Suppressor macrophage treated with lipopolysaccharide for 1 hour (primary cell): ENCODE data around the gene DCAF6.

Experiments
- DNase-seq, 3 donors: peaks; one replicate each; pipeline ENCODE4 v3.0.0-alpha.2; 2020 to 2022

DCAF6 gene

GRCh38 chr1:168112673-168113305 is 176.3 kb downstream of the DCAF6 start:
- DNase-seq, result peak; percentile 68 to 85 (median 75)

DNA sequence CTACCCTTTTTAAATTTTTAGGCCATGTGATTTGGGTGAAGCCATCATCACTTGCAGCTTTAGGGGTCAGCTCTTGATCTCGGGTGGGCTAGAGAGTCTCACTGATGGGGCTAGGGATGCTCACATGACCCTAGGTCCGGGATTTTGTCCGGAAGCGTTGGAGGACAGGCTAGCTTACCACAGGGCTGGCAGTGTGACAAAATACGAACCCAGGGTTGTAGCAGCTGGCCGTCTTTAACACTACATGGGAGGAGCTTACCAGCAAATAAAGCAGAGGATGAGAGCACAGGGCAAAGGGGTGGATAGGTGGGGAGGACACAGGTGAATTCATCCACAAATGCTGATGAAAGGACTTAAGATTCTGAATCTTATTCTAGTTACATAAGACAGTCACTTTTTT is 178.4 kb downstream of the DCAF6 start:
- no peak for DNase-seq

GRCh38 chr1:168116327-168116799 is 179.9 kb downstream of the DCAF6 start:
- DNase-seq, result no peak

DNA sequence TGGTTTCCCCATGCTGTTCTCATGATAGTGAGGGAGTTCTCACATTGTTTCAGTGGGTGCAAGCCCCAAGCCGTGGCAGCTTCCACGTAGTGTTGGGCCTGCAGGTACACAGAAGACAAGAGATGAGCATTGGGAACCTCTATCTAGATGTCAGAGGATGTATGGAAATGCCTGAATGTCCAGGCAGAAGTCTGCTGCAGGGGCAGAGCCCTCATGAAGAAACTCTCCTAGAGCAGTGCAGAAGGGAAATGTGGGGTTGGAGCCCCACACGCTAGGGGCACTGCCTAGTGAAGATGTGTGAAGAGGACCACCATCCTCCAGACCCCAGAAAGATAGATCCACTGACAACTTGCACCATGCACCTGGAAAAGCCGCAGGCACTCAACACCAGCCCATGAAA is 183.3 kb downstream of the DCAF6 start:
- no peak for DNase-seq

DNA sequence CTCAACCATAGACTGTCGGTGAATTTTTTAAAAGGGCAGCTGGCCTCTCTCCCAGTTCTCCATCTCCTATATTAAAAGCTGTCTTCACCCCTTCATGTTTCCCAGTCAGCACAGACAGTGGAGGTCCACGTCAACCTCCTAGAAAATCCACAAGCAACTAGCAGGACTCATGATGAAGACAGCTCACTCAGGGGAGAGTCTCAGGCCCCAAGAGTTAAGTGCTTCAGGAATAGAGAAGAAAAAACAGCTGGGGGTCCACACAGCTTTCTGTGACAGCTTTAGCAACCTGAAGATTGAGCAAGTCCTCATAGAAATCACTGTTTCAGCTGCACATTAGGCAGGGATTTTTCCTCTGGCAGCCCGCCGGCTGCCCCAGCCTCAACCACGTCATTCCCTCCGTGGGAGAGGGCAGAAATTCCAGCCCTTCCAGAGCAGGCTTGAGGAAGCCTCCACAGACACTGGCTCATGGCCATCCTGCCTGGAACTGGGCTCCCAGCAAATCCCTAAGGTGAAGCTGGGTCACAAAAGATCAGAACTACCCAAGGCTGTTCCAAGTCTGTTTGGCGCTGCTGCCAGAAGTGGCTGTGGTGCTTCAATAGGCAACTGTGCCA is 185.0 kb downstream of the DCAF6 start:
- DNase-seq, result no peak

DNA sequence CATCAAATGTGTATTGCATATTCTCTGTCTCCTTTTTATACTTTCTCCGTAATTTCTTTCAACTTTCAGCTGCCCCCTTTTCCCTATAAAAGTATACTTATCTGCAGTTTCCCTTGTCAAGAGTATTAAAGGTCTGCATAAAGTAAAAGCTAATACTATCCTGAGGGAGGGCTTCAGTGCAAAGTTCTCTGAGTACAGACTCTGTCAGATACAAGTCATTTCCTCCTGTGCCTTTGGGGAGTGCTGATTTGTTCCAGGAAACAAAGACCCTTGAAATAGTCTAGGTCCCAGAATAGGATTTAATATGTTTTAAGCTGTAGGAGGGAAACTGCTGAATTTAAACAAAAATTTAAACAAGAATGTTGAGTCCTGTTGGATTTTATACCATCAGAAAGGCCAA is 188.6 kb downstream of the DCAF6 start:
- DNase-seq, result no peak
